ENCODE measurements around the gene SOCS4. TPM values are rescaled to one million over a fixed set of nuclear protein-coding genes. Genes with fewer than 3 reads are reported as not detected.
"Not testable (repeated sequence)": the region's sequence is repeated elsewhere in the genome, so short reads cannot be mapped to it uniquely, and the experiment has no call there.

Gene SOCS4
- total RNA-seq, 4 donors from 2014 or later, result 6.9 to 9.3 (median 7.5) TPM

- 4 to 6% methylated on average over 8 of the region's 8 CpGs for WGBS, 2 donors
- intact Hi-C loops (cut with DNase I; ENCODE audit: low total_unique reads), result no loop called here
- TF ChIP-seq, protein P1, sequence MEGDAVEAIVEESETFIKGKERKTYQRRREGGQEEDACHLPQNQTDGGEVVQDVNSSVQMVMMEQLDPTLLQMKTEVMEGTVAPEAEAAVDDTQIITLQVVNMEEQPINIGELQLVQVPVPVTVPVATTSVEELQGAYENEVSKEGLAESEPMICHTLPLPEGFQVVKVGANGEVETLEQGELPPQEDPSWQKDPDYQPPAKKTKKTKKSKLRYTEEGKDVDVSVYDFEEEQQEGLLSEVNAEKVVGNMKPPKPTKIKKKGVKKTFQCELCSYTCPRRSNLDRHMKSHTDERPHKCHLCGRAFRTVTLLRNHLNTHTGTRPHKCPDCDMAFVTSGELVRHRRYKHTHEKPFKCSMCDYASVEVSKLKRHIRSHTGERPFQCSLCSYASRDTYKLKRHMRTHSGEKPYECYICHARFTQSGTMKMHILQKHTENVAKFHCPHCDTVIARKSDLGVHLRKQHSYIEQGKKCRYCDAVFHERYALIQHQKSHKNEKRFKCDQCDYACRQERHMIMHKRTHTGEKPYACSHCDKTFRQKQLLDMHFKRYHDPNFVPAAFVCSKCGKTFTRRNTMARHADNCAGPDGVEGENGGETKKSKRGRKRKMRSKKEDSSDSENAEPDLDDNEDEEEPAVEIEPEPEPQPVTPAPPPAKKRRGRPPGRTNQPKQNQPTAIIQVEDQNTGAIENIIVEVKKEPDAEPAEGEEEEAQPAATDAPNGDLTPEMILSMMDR (IDR thresholded peaks at IDR 0.05), result no peak
- TF ChIP-seq POLR2A (IDR thresholded peaks at IDR 0.05), result no peak
- no peak overlapping the region for H3K4me3 ChIP-seq (ENCODE audit: low read depth, poor library complexity, severe bottlenecking)
- DNase-seq (ENCODE audit: low spot score in 2 of 2), result no peak
These were observed 1.0 kb downstream of the SOCS4 start for GRCh38 chr14:55028066-55028465.

- TF ChIP-seq, protein P1 (IDR thresholded peaks at IDR 0.05), result no peak
- no peak for TF ChIP-seq POLR2A (IDR thresholded peaks at IDR 0.05)
- no peak for DNase-seq (ENCODE audit: low spot score in 2 of 2)
- WGBS, 2 donors, result 79 to 80% methylated on average over 4 of the region's 4 CpGs
- intact Hi-C loops (cut with DNase I; ENCODE audit: low total_unique reads), result no loop called here
- no peak overlapping the region for H3K4me3 ChIP-seq (ENCODE audit: low read depth, poor library complexity, severe bottlenecking)
These were observed 1.4 kb downstream of the SOCS4 start for GRCh38 chr14:55028476-55028875.

DNA sequence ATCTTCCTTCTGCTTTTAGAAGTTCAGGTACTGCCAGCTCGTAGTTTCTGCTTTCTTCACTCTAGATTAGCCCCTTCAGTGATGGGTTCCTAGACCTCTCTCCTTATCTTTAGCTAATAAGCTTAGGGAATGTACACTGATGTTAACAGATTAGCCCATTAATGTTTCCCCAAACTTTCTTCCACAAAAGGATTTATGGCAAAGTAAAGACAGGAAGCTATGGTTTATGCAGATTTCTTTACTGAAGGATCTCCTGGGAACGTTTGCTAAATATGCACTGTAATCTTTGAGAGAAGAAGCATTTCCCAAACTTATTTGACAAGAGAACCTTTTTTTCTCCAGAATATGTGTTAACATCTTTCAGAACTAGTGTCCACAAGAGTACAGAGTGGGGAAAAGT, 4.2 kb downstream of the SOCS4 start:
- TF ChIP-seq POLR2A (IDR thresholded peaks at IDR 0.05), result no peak
- TF ChIP-seq, protein P1 (IDR thresholded peaks at IDR 0.05), result no peak
- H3K4me3 ChIP-seq (ENCODE audit: low read depth, poor library complexity, severe bottlenecking), result no peak overlapping the region
- intact Hi-C loops (cut with DNase I; ENCODE audit: low total_unique reads), result no loop called here
- no peak for DNase-seq (ENCODE audit: low spot score in 2 of 2)
- WGBS, 2 donors, result 36 to 46% methylated on average over 2 of the region's 2 CpGs

DNA sequence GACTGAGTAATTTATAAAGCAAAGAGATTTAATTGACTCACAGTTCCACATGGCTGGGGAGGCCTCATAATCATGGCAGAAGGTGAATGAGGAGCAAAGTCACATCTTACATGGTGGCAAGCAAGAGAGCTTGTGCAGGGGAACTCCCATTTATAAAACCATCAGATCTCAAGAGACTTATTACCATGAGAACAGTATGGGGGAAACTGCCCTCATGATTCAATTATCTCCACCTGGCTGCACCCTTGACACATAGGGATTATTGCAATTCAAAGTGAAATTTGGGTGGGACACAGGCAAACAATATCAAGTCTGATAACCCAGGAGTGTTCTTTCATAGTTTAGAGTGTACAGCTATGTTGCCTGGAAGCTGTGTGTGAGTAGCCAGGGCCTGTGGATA, 11.0 kb downstream of the SOCS4 start:
- intact Hi-C loops (cut with DNase I; ENCODE audit: low total_unique reads); DNase-seq (ENCODE audit: low spot score in 2 of 2); H3K4me3 ChIP-seq (ENCODE audit: low read depth, poor library complexity, severe bottlenecking): not testable (repeated sequence)

- TF ChIP-seq, protein P1 (IDR thresholded peaks at IDR 0.05), result no peak
- no peak for TF ChIP-seq POLR2A (IDR thresholded peaks at IDR 0.05)
- intact Hi-C loops (cut with DNase I; ENCODE audit: low total_unique reads), result no loop called here
These were observed 11.7 kb downstream of the SOCS4 start for GRCh38 chr14:55038708-55039107.

DNA sequence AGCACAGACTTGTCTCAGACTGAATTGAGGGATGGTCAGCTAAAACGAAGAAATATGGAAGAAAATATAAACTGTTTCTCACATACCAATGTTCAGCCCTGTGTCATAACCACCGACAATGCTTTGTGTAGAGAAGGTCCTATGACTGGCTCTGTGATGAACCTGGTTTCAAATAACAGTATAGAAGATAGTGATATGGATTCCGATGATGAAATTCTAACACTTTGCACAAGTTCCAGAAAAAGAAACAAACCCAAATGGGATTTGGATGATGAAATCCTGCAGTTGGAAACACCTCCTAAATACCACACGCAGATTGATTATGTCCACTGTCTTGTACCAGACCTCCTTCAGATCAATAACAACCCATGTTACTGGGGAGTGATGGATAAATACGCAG, 16.5 kb downstream of the SOCS4 start:
- no peak for DNase-seq (ENCODE audit: low spot score in 2 of 2)
- no peak for TF ChIP-seq POLR2A (IDR thresholded peaks at IDR 0.05)
- no peak overlapping the region for H3K4me3 ChIP-seq (ENCODE audit: low read depth, poor library complexity, severe bottlenecking)
- intact Hi-C loops (cut with DNase I; ENCODE audit: low total_unique reads), result no loop called here
- WGBS, 2 donors, result 95 to 96% methylated on average over 5 of the region's 5 CpGs

More at GRCh38 chr14:55038708-55039107, 11.7 kb downstream of the SOCS4 start:
- no peak overlapping the region for H3K4me3 ChIP-seq (ENCODE audit: low read depth, poor library complexity, severe bottlenecking)
- DNase-seq (ENCODE audit: low spot score in 2 of 2), result no peak

DNA sequence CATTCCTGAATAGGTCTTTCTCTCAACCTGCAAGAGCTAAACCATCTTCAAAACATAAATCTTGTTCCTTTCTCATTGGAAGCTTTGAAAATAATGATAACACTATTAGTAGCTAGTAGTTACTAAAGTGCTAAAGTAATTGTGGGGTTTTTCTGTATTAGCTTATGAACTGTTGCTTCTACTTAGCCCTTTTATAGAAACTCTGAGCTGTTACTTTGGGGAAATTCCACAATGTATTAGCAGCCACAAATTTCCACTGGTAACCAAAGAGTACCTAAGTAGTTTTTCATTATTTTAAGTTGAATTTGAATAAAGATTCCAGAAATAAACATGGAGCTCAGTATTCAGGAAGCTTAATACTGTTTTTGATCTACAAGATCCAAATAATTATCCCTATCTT, 18.1 kb downstream of the SOCS4 start:
- TF ChIP-seq POLR2A (IDR thresholded peaks at IDR 0.05), result no peak
- TF ChIP-seq, protein P1 (IDR thresholded peaks at IDR 0.05), result no peak
- intact Hi-C loops (cut with DNase I; ENCODE audit: low total_unique reads), result no loop called here
- no peak for DNase-seq (ENCODE audit: low spot score in 2 of 2)
- H3K4me3 ChIP-seq (ENCODE audit: low read depth, poor library complexity, severe bottlenecking), result no peak overlapping the region

All from lower leg skin (tissue), 4 donors.